DOHH2 (cell line): Measurements from ENCODE around the gene FBXO28.

ENCODE experiments used
- EZH2phosphoT487 ChIP-seq: fragments of 200-600 bp; sonication (generic); IDR thresholded peaks from 2 replicates; pipeline ENCODE4 v1.6.1; 2017; ENCODE audit warnings: borderline replicate concordance, mild to moderate bottlenecking, antibody characterized with exemption, low read length, moderate library complexity, mixed read lengths
- TF ChIP-seq, protein P1 (sequence below): fragments of 200-600 bp; sonication (generic); IDR thresholded peaks from one replicate; pipeline ENCODE4 v1.5.1; 2014; ENCODE audit warnings: antibody characterized with exemption, mild to moderate bottlenecking, low read depth, low read length; ENCODE audit not compliant: poor library complexity, severe bottlenecking

DNA sequence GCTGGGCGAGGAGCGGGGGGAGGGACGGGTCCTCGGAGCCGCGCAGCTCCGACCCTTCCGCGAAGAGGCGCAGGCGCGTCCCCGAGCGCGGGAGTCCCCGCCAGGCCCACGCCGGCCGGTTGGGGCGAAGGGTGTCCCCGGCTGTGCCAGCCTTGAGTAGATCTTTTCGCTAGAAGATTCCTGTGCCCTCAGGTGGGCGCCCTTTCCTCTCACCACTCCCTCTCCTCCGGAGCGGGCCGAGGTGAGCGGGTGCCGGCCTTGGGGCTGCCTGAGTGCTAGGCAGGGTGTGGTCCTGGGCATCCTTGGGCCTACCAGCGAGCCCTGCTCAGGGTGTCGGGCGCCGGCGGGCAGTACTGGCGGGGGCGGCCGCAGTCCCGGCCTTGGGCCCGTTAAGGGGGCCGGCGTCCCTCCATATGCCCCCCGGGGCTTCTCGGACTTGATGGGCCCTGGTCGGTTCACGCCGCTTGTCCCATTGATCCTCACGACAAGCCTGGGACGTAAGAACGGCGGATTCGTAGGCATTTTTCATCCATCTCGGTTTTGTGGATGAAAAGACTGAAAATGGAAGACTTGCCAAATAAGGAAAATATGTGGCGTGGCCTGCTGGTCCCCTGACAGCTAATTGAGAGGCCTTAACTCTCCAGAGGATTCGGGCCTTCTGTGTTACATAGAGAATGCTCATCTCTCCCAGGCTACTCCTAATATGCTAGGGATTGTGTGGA lies 69.8 kb downstream of the FBXO28 start:
- TF ChIP-seq, protein P1, sequence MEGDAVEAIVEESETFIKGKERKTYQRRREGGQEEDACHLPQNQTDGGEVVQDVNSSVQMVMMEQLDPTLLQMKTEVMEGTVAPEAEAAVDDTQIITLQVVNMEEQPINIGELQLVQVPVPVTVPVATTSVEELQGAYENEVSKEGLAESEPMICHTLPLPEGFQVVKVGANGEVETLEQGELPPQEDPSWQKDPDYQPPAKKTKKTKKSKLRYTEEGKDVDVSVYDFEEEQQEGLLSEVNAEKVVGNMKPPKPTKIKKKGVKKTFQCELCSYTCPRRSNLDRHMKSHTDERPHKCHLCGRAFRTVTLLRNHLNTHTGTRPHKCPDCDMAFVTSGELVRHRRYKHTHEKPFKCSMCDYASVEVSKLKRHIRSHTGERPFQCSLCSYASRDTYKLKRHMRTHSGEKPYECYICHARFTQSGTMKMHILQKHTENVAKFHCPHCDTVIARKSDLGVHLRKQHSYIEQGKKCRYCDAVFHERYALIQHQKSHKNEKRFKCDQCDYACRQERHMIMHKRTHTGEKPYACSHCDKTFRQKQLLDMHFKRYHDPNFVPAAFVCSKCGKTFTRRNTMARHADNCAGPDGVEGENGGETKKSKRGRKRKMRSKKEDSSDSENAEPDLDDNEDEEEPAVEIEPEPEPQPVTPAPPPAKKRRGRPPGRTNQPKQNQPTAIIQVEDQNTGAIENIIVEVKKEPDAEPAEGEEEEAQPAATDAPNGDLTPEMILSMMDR: peak; percentile 41
- no peak for TF ChIP-seq EZH2phosphoT487
